WI38 (cell line): Measurements from ENCODE around the gene INPP5K.

Source experiments
- H3K4me3 ChIP-seq: 2 replicates; pipeline ENCODE4 v1.5.1; 2011; ENCODE audit warnings: low read depth, mild to moderate bottlenecking, control low read depth, low read length
- TF ChIP-seq, protein P1 (sequence below): IDR thresholded peaks from 2 replicates; pipeline ENCODE4 v1.5.1; 2012; ENCODE audit warnings: low read depth, mild to moderate bottlenecking, control low read depth, low read length

The INPP5K gene

DNA sequence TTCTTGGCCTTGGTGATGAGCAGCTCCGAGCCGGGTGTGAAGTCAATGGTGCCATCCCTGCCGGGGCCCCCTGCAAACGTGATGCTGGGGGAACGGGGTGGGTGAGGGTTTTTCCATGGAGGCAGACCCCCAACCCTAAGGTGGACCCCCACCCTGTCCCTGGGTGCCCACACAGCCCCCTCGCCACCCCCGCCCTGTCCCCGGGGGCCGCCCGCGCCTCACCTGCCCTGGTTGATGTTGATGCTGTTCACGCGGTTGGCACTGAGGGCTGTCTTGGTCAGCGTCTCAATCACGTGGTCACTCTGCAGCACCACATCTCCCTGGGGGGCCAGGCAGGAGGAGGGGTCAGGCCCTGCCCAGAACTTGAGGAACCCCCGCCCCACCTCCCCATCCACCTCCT, 49.2 kb downstream of the INPP5K start:
- TF ChIP-seq, protein P1, sequence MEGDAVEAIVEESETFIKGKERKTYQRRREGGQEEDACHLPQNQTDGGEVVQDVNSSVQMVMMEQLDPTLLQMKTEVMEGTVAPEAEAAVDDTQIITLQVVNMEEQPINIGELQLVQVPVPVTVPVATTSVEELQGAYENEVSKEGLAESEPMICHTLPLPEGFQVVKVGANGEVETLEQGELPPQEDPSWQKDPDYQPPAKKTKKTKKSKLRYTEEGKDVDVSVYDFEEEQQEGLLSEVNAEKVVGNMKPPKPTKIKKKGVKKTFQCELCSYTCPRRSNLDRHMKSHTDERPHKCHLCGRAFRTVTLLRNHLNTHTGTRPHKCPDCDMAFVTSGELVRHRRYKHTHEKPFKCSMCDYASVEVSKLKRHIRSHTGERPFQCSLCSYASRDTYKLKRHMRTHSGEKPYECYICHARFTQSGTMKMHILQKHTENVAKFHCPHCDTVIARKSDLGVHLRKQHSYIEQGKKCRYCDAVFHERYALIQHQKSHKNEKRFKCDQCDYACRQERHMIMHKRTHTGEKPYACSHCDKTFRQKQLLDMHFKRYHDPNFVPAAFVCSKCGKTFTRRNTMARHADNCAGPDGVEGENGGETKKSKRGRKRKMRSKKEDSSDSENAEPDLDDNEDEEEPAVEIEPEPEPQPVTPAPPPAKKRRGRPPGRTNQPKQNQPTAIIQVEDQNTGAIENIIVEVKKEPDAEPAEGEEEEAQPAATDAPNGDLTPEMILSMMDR = no peak
- no peak overlapping the region for H3K4me3 ChIP-seq

DNA sequence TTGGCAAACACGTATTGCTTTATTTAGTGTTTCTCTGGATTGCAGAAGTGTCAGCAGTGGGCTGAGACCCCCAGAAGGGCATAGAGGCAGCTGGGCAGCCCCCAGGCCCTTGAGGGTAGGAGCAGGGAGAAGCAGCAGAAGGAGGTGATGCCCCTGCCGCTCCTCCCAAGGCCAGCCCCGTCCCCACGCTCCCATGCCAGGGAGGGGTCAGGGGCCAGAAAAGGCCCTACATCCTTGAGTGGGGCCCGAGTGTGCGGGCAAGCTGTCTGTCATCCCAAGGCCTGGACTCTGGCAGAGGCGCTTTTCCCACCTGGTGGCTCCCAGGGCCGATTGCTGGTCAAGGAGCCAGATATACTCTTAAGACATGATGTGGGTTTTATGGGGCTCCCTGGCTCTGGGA, 52.2 kb downstream of the INPP5K start:
- TF ChIP-seq, protein P1 = no peak
- H3K4me3 ChIP-seq = no peak overlapping the region

DNA sequence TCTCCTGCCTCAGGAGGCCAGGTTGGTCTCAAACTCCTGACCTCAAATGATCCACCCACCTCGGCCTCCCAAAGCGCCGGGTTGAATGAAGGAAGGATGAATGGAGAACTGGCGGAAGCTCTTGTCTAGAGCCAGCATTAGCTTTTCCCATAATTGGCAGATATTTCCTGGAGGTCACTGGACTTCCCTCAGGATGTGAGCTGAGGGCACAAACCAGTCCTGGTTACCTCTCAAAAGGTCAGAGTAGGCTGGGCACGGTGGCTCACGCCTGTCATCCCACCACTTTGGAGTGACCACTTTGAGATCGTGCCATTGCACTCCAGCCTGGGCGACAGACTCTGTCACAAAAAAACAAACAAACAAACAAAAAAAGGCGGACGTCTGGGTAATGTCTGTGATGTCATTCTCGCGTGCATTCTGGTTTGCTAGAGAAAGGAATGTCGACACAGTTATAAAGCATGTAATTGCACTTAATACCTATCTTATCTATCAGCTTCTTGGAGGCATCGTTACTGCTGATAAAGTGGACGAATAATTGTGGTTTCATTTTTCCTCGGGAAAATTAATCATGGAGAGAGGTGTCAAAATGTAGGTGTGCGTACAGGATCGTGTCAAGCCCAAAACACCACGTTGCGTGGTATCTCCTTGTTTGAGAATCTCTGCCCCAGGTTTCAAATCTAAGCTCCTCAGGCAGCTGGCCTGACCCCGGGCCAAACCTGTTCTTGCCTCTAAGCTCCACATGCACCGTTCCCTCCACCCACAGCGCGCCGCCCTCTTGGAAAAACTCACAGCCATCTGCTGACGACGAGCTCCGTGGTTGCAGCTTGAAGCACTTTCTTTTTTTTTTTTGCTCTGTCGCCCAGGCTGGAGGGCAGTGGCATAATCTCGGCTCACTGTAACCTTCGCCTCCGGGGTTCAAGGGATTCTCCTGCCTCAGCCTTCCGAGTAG, 54.0 kb downstream of the INPP5K start:
- TF ChIP-seq, protein P1 = no peak
- H3K4me3 ChIP-seq = no peak overlapping the region

DNA sequence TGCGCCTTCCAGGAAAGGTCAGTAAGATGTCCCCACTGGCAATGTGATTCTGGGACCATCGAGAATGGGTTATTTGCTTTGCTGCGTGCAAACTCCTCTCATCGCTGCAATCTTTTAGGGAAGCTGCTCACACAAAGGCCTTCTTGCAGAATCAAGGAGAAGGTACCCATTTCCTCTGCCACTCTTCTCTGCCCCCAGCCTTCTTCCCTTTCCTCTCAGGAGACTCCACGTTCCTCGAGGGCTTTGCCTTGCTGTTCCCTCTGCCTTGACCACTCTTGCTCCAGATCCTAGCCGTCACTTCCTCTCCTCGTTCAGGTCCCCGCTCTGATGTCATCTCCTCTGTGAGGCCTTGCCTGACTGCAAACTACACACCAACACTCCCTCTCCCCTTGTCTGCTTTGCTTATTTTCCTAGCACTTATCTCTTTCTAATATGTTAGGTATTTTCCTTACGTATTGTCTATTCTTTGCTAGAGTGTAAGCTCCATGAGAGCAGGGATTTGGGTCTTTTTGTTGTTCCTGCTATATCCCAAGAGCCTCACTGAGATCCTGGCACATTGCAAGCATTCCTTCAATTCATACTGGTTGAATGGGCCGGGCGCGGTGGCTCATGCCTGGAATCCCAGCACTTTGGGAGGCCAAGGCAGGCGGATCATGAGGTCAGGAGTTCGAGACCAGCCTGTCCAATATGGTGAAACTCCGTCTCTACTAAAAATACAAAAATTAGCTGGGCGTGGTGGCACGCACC, 55.0 kb downstream of the INPP5K start:
- H3K4me3 ChIP-seq = no peak overlapping the region
- TF ChIP-seq, protein P1 = no peak

DNA sequence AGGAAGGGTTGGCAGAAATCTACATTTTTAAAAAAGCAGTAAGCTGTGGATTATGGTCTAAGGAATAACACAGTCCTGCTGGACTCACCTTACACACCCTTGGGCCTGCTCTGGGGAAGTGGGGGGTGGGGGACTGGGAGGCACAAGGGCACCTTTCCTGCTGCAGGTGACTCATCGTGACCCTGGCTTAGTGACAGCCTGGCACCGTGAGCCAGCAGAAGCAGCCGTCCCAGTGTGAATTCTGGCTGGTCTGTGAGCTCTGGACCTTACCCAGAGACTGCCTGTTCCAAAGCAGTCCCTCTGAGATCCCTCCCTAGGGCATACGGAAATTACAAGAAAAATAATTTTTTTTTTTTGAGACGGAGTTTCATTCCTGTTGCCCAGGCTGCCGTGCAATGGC, 56.2 kb downstream of the INPP5K start:
- H3K4me3 ChIP-seq = no peak overlapping the region
- TF ChIP-seq, protein P1 = no peak

DNA sequence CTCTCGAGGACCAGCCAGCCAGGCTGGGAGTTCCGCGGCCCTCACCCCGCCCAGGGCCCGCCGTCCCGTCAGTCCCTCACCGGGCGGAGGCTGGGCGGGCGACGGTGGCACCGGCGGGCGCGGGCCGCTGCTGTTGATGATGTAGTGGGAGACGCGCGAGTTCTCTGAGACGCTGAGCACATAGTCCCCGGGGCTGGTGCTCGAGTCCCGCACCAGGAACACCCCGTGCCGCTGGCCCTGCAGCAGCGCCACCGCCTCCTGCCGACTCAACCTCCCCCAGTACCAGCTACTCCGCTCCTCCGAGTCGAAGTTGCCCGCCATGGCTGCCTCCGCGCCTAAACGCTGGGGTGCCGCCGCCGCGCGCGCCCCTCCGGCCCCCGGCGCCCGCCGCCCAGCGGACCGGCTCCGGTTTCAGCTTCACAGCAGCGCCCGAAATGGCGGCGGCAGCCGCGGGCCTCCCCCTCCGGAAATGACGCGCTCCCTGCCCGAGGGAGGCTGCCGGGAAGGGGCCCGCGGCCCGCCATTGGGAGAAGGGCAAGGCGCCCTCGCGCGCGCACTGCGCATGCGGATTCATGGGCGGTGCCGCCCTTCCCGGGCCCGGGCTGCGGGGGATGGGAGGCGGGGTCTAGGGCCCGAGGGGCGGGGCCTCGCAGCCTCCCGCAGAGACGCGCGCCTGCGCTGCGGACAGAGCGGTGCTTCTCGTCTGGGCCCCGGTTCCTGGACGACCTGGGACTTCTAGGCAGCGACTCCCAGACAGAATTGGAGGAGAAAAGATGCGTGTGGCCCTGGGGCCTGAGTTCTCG, 60.4 kb downstream of the INPP5K start, which contains the start of gene CRK:
Gene CRK, minus strand, starts transcription at position 436 of the 803 bp plus-strand sequence. Its CDS starts 115 bp downstream, at position 321.
- TF ChIP-seq, protein P1 = no peak
- H3K4me3 ChIP-seq = peak within 1 kb of the TSS; percentile 96
